Loucy (cell line): Measurements from ENCODE around the gene NRIP2.

ENCODE experiments used
- H2AFZ ChIP-seq: fragments of 200-600 bp; sonication (generic); 2 replicates; pipeline ENCODE4 v1.6.0; 2016; ENCODE audit warnings: antibody characterized with exemption, mild to moderate bottlenecking, low read length, moderate library complexity
- H3F3A ChIP-seq: fragments of 200-600 bp; 2 replicates; pipeline ENCODE4 v1.6.0; 2016; ENCODE audit warnings: antibody characterized with exemption, low read depth, mild to moderate bottlenecking
- H3K27me3 ChIP-seq: fragments of 200-600 bp; sonication (generic); 2 replicates; pipeline ENCODE4 v1.6.1; 2014; ENCODE audit warnings: low read length, mild to moderate bottlenecking; ENCODE audit not compliant: insufficient read depth, poor library complexity, severe bottlenecking
- H3K36me3 ChIP-seq: fragments of 200-600 bp; sonication (generic); 2 replicates; pipeline ENCODE4 v1.6.1; 2016; ENCODE audit warnings: low read length; ENCODE audit not compliant: insufficient read depth
- H3K4me1 ChIP-seq: fragments of 200-600 bp; sonication (generic); 2 replicates; pipeline ENCODE4 v1.5.1; 2014; ENCODE audit warnings: low read length, mild to moderate bottlenecking; ENCODE audit not compliant: insufficient read depth, poor library complexity, severe bottlenecking
- H3K4me2 ChIP-seq: fragments of 200-600 bp; sonication (generic); 2 replicates; pipeline ENCODE4 v1.6.0; 2014; ENCODE audit warnings: antibody characterized with exemption, low read length, low read depth, mild to moderate bottlenecking; ENCODE audit not compliant: poor library complexity, severe bottlenecking
- H3K4me3 ChIP-seq: fragments of 200-600 bp; sonication (generic); 2 replicates; pipeline ENCODE4 v1.5.1; 2014; ENCODE audit warnings: low read length, mild to moderate bottlenecking, mixed read lengths; ENCODE audit not compliant: poor library complexity, severe bottlenecking
- H3K79me2 ChIP-seq: fragments of 200-600 bp; sonication (generic); 2 replicates; pipeline ENCODE4 v1.6.1; 2014; ENCODE audit warnings: low read length; ENCODE audit not compliant: insufficient read depth
- H3K9ac ChIP-seq: fragments of 200-600 bp; sonication (generic); 2 replicates; pipeline ENCODE4 v1.6.0; 2014; ENCODE audit warnings: mild to moderate bottlenecking, low read depth, low read length, moderate library complexity; ENCODE audit not compliant: poor library complexity, severe bottlenecking
- H3K9me2 ChIP-seq: fragments of 200-600 bp; sonication (generic); replicated peaks from 2 replicates; pipeline ENCODE4 v1.6.1; 2016; ENCODE audit warnings: low read depth, low read length, mixed read lengths
- H3K9me3 ChIP-seq: fragments of 200-600 bp; sonication (generic); 2 replicates; pipeline ENCODE4 v1.6.1; 2014; ENCODE audit warnings: mild to moderate bottlenecking, antibody characterized with exemption, low read length, low read depth; ENCODE audit not compliant: insufficient read depth
- H4K20me1 ChIP-seq: fragments of 200-600 bp; sonication (generic); 2 replicates; pipeline ENCODE4 v1.6.0; 2014; ENCODE audit warnings: antibody characterized with exemption, low read length, mild to moderate bottlenecking; ENCODE audit not compliant: insufficient read depth, poor library complexity, severe bottlenecking
- EZH2phosphoT487 ChIP-seq: fragments of 200-600 bp; IDR thresholded peaks from 2 replicates; pipeline ENCODE4 v1.6.1; 2018; ENCODE audit warnings: antibody characterized with exemption, mild to moderate bottlenecking, moderate library complexity, borderline replicate concordance
- TF ChIP-seq, protein P1 (sequence below): fragments of 200-600 bp; sonication (generic); conservative IDR thresholded peaks from 2 replicates; pipeline ENCODE4 v1.5.1; 2014; ENCODE audit warnings: mild to moderate bottlenecking, antibody characterized with exemption, low read length

NRIP2 gene

DNA sequence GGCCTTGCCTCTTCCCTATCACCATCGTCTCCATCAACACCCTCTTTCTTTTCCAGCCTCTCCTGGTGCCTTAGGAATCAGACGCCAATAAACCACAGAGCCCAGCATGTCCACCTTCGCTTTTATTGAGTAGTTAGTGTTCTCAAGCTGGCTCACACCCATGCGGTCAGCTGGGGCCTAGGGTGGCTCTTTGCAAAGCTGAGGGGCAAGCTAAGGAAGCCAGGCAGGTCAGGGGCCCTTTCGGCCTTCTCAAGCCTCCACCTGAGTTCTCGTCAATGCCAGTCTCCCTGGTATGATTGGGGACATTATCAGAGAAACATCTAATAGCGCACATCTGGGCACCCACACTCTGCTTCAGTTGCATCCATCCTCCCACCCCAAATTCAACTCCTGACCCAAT is 22.7 kb upstream of the NRIP2 start:
- H3K9me3 ChIP-seq: no peaks in the 10 kb centered on the region
- no peaks in the 10 kb centered on the region for H3F3A ChIP-seq
- peaks cover 35% of the 10 kb centered on the region for H3K36me3 ChIP-seq
- peaks cover 4% of the 10 kb centered on the region for H4K20me1 ChIP-seq
- H3K79me2 ChIP-seq: no peaks in the 10 kb centered on the region
- H3K4me1 ChIP-seq: no peaks in the 10 kb centered on the region
- H3K9ac ChIP-seq: no peak overlapping the region
- no peak overlapping the region for H3K4me3 ChIP-seq
- no peak overlapping the region for H2AFZ ChIP-seq
- no peak overlapping the region for H3K4me2 ChIP-seq
- TF ChIP-seq, protein P1, sequence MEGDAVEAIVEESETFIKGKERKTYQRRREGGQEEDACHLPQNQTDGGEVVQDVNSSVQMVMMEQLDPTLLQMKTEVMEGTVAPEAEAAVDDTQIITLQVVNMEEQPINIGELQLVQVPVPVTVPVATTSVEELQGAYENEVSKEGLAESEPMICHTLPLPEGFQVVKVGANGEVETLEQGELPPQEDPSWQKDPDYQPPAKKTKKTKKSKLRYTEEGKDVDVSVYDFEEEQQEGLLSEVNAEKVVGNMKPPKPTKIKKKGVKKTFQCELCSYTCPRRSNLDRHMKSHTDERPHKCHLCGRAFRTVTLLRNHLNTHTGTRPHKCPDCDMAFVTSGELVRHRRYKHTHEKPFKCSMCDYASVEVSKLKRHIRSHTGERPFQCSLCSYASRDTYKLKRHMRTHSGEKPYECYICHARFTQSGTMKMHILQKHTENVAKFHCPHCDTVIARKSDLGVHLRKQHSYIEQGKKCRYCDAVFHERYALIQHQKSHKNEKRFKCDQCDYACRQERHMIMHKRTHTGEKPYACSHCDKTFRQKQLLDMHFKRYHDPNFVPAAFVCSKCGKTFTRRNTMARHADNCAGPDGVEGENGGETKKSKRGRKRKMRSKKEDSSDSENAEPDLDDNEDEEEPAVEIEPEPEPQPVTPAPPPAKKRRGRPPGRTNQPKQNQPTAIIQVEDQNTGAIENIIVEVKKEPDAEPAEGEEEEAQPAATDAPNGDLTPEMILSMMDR: no peak
- no peak for TF ChIP-seq EZH2phosphoT487
- H3K9me2 ChIP-seq: no peaks in the 10 kb centered on the region
- H3K27me3 ChIP-seq: no peaks in the 10 kb centered on the region

DNA sequence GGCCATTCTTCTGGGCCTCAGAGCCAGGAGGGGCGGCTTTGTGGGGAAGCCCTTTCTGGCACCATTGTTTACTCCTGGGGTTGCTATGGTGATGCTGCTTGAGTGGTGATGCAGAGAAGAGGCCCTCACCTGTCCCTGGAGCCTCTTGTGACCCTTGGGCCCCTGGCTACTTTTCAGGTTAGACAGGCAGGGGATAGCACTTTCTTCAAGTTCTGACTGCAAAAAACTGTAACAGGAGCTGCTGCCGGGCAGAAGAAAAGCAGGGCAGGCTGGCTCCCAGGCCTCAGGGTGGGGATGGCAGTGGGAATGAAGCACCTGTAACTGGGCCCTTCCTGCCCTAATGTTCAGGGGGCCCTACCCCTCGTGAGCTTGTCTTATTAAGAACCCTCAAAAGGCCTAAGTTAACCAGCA is 22.2 kb upstream of the NRIP2 start, which contains the start of gene TEX52:
Gene TEX52, minus strand, starts transcription at position 19 of the 411 bp plus-strand sequence. Its CDS starts 13 bp downstream, at position 6.
- H4K20me1 ChIP-seq: peaks cover 4% of the 10 kb centered on the region
- no peaks in the 10 kb centered on the region for H3K9me2 ChIP-seq
- no peaks in the 10 kb centered on the region for H3K79me2 ChIP-seq
- H3K27me3 ChIP-seq: no peaks in the 10 kb centered on the region
- H3K9me3 ChIP-seq: no peaks in the 10 kb centered on the region
- H3K4me2 ChIP-seq: no peak within 1 kb of the TSS
- H3K4me1 ChIP-seq: no peaks in the 10 kb centered on the region
- peaks cover 33% of the 10 kb centered on the region for H3K36me3 ChIP-seq
- H2AFZ ChIP-seq: no peak within 1 kb of the TSS
- no peaks in the 10 kb centered on the region for H3F3A ChIP-seq
- no peak for TF ChIP-seq EZH2phosphoT487
- TF ChIP-seq, protein P1: no peak
- no peak within 1 kb of the TSS for H3K4me3 ChIP-seq
- no peak within 1 kb of the TSS for H3K9ac ChIP-seq

DNA sequence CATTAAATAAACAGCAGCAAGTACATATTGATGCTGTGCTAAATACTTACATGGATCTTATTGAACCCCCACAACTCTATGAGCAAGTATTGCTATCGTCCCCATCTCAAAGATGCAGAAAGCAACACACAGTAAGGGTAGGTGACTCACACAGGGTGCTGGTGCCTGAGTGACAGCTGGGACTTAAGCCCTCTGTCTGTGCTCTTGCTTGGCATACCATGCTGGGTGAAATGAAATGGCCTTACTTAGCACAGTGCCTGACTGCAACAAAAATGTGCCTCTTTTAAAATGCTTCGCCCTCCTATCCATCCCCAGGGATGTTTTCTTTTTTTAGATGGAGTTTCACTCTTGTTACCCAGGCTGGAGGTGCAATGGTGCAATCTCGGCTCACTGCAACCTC is 21.2 kb upstream of the NRIP2 start:
- Histone ChIP-seq H2AFZ (no peak overlapping the region), H3K79me2 (no peaks in the 10 kb centered on the region), H3K4me2 (no peak overlapping the region)

More for the DNA sequence above, 21.2 kb upstream of the NRIP2 start:
- Histone ChIP-seq H3K4me1 (no peaks in the 10 kb centered on the region), H3K9ac (no peak overlapping the region), H3K9me2 (no peaks in the 10 kb centered on the region), H3K27me3 (no peaks in the 10 kb centered on the region), H3K36me3 (peaks cover 25% of the 10 kb centered on the region), H4K20me1 (no peaks in the 10 kb centered on the region), H3K4me3 (no peak overlapping the region), H3K9me3 (no peaks in the 10 kb centered on the region), H3F3A (no peaks in the 10 kb centered on the region)
- TF ChIP-seq, protein P1: no peak
- no peak for TF ChIP-seq EZH2phosphoT487
